Measurements from ENCODE around the gene REX1BD. TPM values are rescaled to one million over a fixed set of nuclear protein-coding genes. Genes with fewer than 3 reads are reported as not detected.

REX1BD gene
- total and polyA plus RNA-seq, 2 of the 13 experiments (the other 11 are each of a cell fraction or from before 2014, with no cell fraction given) = 7.5 to 25.4 TPM

- TF ChIP-seq TGIF2 (CRISPR knock-in tag; IDR thresholded peaks at IDR 0.05) (peak; percentile 20; the same call in 1 of the 2 replicates), CEBPB (IDR thresholded peaks at IDR 0.05; ENCODE audit: borderline replicate concordance, low read depth, low read length) (peak; percentile 65; the same call in 1 of the 2 replicates), POLR2A (IDR thresholded peaks at IDR 0.05; ENCODE audit: insufficient read depth in 1 of 2, low read depth in 2 of 2, low read length in 2 of 2) (peak in 1 of 2 experiments; percentile 50; a peak in 2 of 4 replicates), ZNF263 (CRISPR knock-in tag; IDR thresholded peaks at IDR 0.05) (0 out of 2 replicates have a peak, but pooled peaks have one; percentile 17), THRA (CRISPR knock-in tag; IDR thresholded peaks at IDR 0.05; ENCODE audit: borderline replicate concordance) (0 out of 2 replicates have a peak, but pooled peaks have one; percentile 13), CBX1 (IDR thresholded peaks at IDR 0.05; ENCODE audit: low read depth) (no peak), HOXA3 (CRISPR knock-in tag; IDR thresholded peaks at IDR 0.05) (0 out of 2 replicates have a peak, but pooled peaks have one; percentile 22), HNF1B (CRISPR knock-in tag; IDR thresholded peaks at IDR 0.05) (peak; percentile 3; the same call in 1 of the 2 replicates), RNF219 (CRISPR knock-in tag; IDR thresholded peaks at IDR 0.05) (0 out of 2 replicates have a peak, but pooled peaks have one; percentile 34), ZBTB43 (CRISPR knock-in tag; conservative IDR thresholded peaks at IDR 0.05) (no peak), ZNF619 (CRISPR knock-in tag; IDR thresholded peaks at IDR 0.05) (0 out of 2 replicates have a peak, but pooled peaks have one; percentile 13), ZSCAN9 (CRISPR knock-in tag; IDR thresholded peaks at IDR 0.05; ENCODE audit: borderline replicate concordance) (0 out of 2 replicates have a peak, but pooled peaks have one; percentile 17), AKNA (CRISPR knock-in tag; IDR thresholded peaks at IDR 0.05; ENCODE audit: borderline replicate concordance) (no peak), ZNF770 (CRISPR knock-in tag; IDR thresholded peaks at IDR 0.05) (peak; percentile 46; the same call in 1 of the 2 replicates)
Measured at GRCh38 chr19:18587962-18588610, 512 bp upstream of the REX1BD start (continued).
